Measurements from ENCODE around the gene HES4. TPM values are rescaled to one million over a fixed set of nuclear protein-coding genes. Genes with fewer than 3 reads are reported as not detected.

Gene HES4
- total RNA-seq, 1 donor from 2014 or later, result 75.0 TPM

DNA sequence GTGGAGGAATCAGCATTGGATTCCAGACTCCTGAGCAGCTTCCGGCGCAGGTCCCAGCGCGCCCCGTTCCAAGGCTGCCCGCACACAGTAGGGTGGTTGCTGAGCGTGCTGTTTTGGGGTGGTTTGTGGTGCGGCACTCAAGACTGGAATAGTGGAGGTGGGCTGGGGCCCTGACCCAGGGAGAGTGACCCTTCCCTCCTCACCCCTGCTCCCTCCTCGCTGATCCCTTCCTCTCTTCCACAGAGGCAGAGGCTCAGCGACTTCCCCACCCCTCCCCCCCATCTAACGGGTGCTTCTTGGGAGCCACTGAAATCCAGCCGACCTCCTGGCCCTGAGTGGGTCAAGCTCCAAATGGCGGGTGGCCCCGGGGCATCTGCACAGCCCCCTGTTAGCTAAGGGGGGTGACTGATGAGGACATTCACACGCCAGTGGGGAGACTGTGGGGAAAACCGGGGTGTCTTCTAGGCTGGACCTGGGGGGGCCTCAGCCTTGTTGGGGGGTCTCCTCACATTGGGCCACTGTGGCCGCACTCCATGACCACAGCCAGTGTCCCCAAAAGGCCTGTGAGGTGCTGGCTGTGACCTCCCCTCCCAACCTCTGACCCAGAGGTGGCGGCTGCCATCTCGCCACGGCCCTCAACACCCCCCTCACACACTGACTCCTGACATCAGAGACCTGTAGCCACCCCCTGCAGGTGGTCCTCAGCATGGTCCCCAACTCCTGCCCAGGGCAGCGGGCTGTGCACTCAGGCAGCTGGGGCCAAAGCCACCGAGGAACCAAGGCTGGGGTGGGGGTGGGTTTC lies 3.9 kb upstream of the HES4 start:
- no peak for TF ChIP-seq CTCF (IDR thresholded peaks at IDR 0.05)
- no peak for DNase-seq (ENCODE audit: extremely low spot score, unreplicated experiment)
- H3K36me3 Mint-ChIP-seq (ENCODE audit: unreplicated experiment), result peaks cover 2% of the 10 kb centered on the region
- peaks cover 26% of the 10 kb centered on the region for H3K4me1 Mint-ChIP-seq (ENCODE audit: unreplicated experiment)
- H3K27ac Mint-ChIP-seq (ENCODE audit: unreplicated experiment), result no peak overlapping the region
- H3K4me3 Mint-ChIP-seq (ENCODE audit: unreplicated experiment), result no peak overlapping the region
- no peaks in the 10 kb centered on the region for H3K9me3 Mint-ChIP-seq (ENCODE audit: unreplicated experiment)
- H3K27me3 Mint-ChIP-seq (ENCODE audit: unreplicated experiment), result no peaks in the 10 kb centered on the region

DNA sequence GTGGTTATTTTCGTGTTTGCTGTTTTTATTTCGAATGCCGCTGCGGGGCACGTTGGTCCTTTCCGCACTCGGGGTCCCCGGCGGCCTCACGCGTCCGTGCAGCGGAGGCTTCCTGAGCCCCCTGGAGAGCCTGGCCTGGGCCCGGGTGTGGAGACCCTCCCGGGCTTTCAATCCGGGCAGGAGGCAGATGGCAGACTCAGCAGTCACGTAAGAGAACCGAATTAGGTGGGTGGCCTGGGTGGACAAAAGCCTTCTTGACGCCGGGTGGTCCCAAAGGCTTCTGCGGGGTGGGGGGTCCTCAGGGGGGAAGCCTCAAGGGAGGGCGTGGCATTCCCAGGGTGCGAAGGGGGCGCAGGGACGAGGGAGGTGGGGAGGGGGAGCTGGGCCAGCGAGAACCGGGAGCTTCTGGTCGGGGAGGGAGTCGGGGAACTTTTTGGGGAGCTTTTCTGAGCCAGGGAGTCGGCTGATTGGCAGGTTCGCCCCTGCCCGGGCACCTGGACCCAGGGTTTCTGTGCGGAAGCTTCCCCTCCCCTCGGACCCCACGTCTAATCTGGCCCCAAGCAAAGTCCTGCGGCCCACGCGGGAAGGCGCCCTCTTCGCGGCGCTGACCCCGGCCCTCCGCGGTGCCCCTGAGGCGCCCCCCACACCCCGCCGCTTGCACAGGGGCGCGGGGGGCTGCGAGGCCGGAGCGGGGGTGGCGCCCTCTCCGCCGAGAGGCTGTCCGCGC lies 1.3 kb upstream of the HES4 start:
- Mint-ChIP-seq H3K36me3 (ENCODE audit: unreplicated experiment) (peaks cover 2% of the 10 kb centered on the region), H3K4me3 (ENCODE audit: unreplicated experiment) (peak overlapping the region; percentile 88), H3K4me1 (ENCODE audit: unreplicated experiment) (peaks cover 27% of the 10 kb centered on the region), H3K9me3 (ENCODE audit: unreplicated experiment) (no peaks in the 10 kb centered on the region), H3K27ac (ENCODE audit: unreplicated experiment) (peak overlapping the region; percentile 96), H3K27me3 (ENCODE audit: unreplicated experiment) (no peaks in the 10 kb centered on the region)
- TF ChIP-seq CTCF (IDR thresholded peaks at IDR 0.05), result no peak
- peak; percentile 84 for DNase-seq (ENCODE audit: extremely low spot score, unreplicated experiment)

- H3K9me3 Mint-ChIP-seq (ENCODE audit: unreplicated experiment), result no peaks in the 10 kb centered on the region
- peak overlapping the region; percentile 96 for H3K27ac Mint-ChIP-seq (ENCODE audit: unreplicated experiment)
- peaks cover 27% of the 10 kb centered on the region for H3K4me1 Mint-ChIP-seq (ENCODE audit: unreplicated experiment)
- no peak for TF ChIP-seq CTCF (IDR thresholded peaks at IDR 0.05)
- H3K36me3 Mint-ChIP-seq (ENCODE audit: unreplicated experiment), result peaks cover 2% of the 10 kb centered on the region
- peak overlapping the region; percentile 88 for H3K4me3 Mint-ChIP-seq (ENCODE audit: unreplicated experiment)
- H3K27me3 Mint-ChIP-seq (ENCODE audit: unreplicated experiment), result no peaks in the 10 kb centered on the region
- DNase-seq (ENCODE audit: extremely low spot score, unreplicated experiment), result peak; percentile 96
These were observed 610 bp upstream of the HES4 start for GRCh38 chr1:1000357-1001056.

- Mint-ChIP-seq H3K4me1 (ENCODE audit: unreplicated experiment) (peaks cover 15% of the 10 kb centered on the region), H3K9me3 (ENCODE audit: unreplicated experiment) (no peaks in the 10 kb centered on the region), H3K27ac (ENCODE audit: unreplicated experiment) (no peak overlapping the region), H3K4me3 (ENCODE audit: unreplicated experiment) (peak overlapping the region; percentile 78), H3K27me3 (ENCODE audit: unreplicated experiment) (no peaks in the 10 kb centered on the region), H3K36me3 (ENCODE audit: unreplicated experiment) (peaks cover 2% of the 10 kb centered on the region)
- peak; percentile 84 for DNase-seq (ENCODE audit: extremely low spot score, unreplicated experiment)
- TF ChIP-seq CTCF (IDR thresholded peaks at IDR 0.05), result no peak
These were observed 737 bp downstream of the HES4 start for GRCh38 chr1:998995-999724.
